ENCODE measurements around the gene SRMS.

DNA sequence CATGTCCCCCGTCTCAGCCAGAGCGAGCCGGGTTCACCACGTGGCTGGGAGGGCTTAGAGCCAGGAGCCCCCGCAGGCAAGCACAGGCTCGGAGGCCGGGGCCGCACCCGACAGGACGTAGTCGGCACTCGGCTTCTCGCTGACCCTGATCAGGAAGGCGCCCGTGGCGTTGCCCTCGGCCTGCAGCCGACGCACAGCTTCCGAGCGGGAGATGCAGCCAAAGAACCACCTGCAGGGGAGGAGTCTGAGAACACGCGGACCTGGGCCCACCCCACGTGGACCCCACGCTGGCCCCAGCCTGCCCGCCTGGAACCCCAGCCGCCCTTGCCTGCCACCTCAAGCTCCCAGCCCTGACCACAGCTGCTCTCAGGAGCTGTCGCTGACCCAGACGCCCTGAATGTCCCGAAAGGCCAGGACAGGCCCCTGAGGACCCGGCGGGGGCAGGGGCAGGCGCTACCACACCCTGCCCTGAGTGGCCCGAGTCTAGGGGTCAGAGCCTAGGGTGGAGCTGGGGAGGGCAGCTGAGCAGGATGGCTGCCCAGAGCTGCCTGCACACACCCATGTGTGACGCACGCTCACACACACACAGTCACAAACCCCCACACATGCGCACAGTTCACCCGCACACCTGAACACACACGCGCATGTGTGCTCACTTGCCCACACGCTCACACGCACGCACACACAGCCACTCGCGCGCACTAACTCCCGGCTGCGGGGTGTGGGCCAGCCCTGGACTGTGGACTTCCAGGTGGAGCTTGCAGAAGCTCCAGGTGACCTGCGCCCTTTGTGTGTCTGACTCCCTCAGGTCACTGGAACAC is 12.5 kb downstream of the SRMS start:
- TF ChIP-seq, protein P1, sequence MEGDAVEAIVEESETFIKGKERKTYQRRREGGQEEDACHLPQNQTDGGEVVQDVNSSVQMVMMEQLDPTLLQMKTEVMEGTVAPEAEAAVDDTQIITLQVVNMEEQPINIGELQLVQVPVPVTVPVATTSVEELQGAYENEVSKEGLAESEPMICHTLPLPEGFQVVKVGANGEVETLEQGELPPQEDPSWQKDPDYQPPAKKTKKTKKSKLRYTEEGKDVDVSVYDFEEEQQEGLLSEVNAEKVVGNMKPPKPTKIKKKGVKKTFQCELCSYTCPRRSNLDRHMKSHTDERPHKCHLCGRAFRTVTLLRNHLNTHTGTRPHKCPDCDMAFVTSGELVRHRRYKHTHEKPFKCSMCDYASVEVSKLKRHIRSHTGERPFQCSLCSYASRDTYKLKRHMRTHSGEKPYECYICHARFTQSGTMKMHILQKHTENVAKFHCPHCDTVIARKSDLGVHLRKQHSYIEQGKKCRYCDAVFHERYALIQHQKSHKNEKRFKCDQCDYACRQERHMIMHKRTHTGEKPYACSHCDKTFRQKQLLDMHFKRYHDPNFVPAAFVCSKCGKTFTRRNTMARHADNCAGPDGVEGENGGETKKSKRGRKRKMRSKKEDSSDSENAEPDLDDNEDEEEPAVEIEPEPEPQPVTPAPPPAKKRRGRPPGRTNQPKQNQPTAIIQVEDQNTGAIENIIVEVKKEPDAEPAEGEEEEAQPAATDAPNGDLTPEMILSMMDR (IDR thresholded peaks at IDR 0.05 in 8 of 11, conservative IDR thresholded peaks at IDR 0.05 in 3 of 11), result no peak
- TF ChIP-seq POLR2A (IDR thresholded peaks at IDR 0.05), result no peak

Data from spleen (tissue), 7 donors.